Measurements from ENCODE around the gene ETV1. TPM values are rescaled to one million over a fixed set of nuclear protein-coding genes. Genes with fewer than 3 reads are reported as not detected.

The ETV1 gene
- total RNA-seq, 1 experiment from 2014 or later: 68.5 TPM

- H2BK120ac ChIP-seq (ENCODE audit: low read depth, low read length, poor library complexity, severe bottlenecking): no peak overlapping the region
- no peaks in the 10 kb centered on the region for H3K9me3 ChIP-seq (ENCODE audit: control insufficient read depth, low read depth, low read length)
- H3K9ac ChIP-seq (ENCODE audit: extremely low read depth, insufficient read length, low read length): no peak overlapping the region
- no peak overlapping the region for H2AK5ac ChIP-seq (ENCODE audit: insufficient read length, low read length)
- H3K23ac ChIP-seq (ENCODE audit: insufficient read length, low read depth, low read length): no peak overlapping the region
- peaks cover 3% of the 10 kb centered on the region for H3K23me2 ChIP-seq (ENCODE audit: insufficient read length, low read depth, low read length, poor library complexity, severe bottlenecking)
- no peak overlapping the region for H3K4me2 ChIP-seq (ENCODE audit: insufficient read depth, insufficient read length, low read length)
- no peaks in the 10 kb centered on the region for H3K4me1 ChIP-seq (ENCODE audit: insufficient read depth, low read length)
- H4K20me1 ChIP-seq (ENCODE audit: control insufficient read depth, insufficient read depth, insufficient read length): no peaks in the 10 kb centered on the region
- no peak overlapping the region for H2BK15ac ChIP-seq (ENCODE audit: low read depth, low read length)
- no peak overlapping the region for H3K18ac ChIP-seq (ENCODE audit: insufficient read length, low read depth, low read length)
- no peak overlapping the region for H3K56ac ChIP-seq (ENCODE audit: insufficient read length, low read depth, low read length)
- Mint-ChIP-seq H3K9me3 (no peaks in the 10 kb centered on the region), H3K4me3 (no peak overlapping the region), H3K4me1 (peaks cover 6 to 8% of the 10 kb centered on the region in 2 experiments; a peak in 3 of 4 replicates), H3K36me3 (ENCODE audit: insufficient read depth in 1 of 3, low read depth in 3 of 3) (no peaks in the 10 kb centered on the region), H3K27ac (0 out of 7 replicates have a peak overlapping the region, but pooled peaks of 1 of the 3 experiments have one; percentile 51), H3K27me3 (ENCODE audit: low read depth) (no peaks in the 10 kb centered on the region)
- H4K5ac ChIP-seq (ENCODE audit: insufficient read length, low read depth, low read length): no peak overlapping the region
- H2AFZ ChIP-seq (ENCODE audit: low read length): peak overlapping the region; percentile 57
- no peak overlapping the region for H3K4ac ChIP-seq (ENCODE audit: low read depth, low read length)
- no peak overlapping the region for H3K27ac ChIP-seq (ENCODE audit: insufficient read length, low read depth, low read length)
- H2BK20ac ChIP-seq (ENCODE audit: low read depth, low read length, poor library complexity, severe bottlenecking): no peak overlapping the region
- no peak overlapping the region for H3T11ph ChIP-seq (ENCODE audit: low read length)
- no peaks in the 10 kb centered on the region for H3K27me3 ChIP-seq (ENCODE audit: insufficient read depth, low read length)
- H3K79me1 ChIP-seq (ENCODE audit: insufficient read depth, low read depth, low read length, poor library complexity, severe bottlenecking): no peaks in the 10 kb centered on the region
- no peak overlapping the region for H2BK12ac ChIP-seq (ENCODE audit: insufficient read length, low read depth, low read length)
- no peak overlapping the region for H4K91ac ChIP-seq (ENCODE audit: insufficient read length, low read depth, low read length)
- no peak for TF ChIP-seq CTCF (conservative IDR thresholded peaks at IDR 0.05)
- no peaks in the 10 kb centered on the region for H3K79me2 ChIP-seq (ENCODE audit: insufficient read depth, low read length)
- DNase-seq: no peak
- H3K14ac ChIP-seq (ENCODE audit: insufficient read depth, low read length): no peak overlapping the region
- no peak overlapping the region for H2BK5ac ChIP-seq (ENCODE audit: insufficient read length, low read length)
- H4K8ac ChIP-seq (replicated peaks; ENCODE audit: insufficient read length, low read depth, low read length): no peak overlapping the region
- WGBS (ENCODE audit: extremely low coverage, insufficient read length, low lambda C conversion rate): no CpG with 5 or more reads among the region's 10 CpGs
These were observed 20.3 kb upstream of the ETV1 start for GRCh38 chr7:14009453-14010418.
